Panc1 (cell line): ENCODE data around the gene KRAS. TPM values are rescaled to one million over a fixed set of nuclear protein-coding genes. Genes with fewer than 3 reads are reported as not detected.

Experiments
- ATAC-seq: fragments of 200-7000 bp; cut with Tn5 transposase; 2 replicates; pipeline ENCODE4 v1.9.1; 2020; ENCODE audit warnings: mild to moderate bottlenecking, moderate library complexity
- BruUV-seq: library from RNA; stranded (reverse); fragments of 400-500 nt; replicated peaks from 2 replicates; lab custom pipeline; 2021; lab: Mats Ljungman, UMichigan
- CTCF ChIA-PET: fragments of 300-600 bp; sonication (Branson Sonifier 250); formaldehyde crosslinking; loops from one replicate; lab custom pipeline; 2022; ENCODE audit warnings: antibody characterized with exemption; lab: Charles Lee
- POLR2A ChIA-PET: fragments of 300-600 bp; sonication (Branson Sonifier 250); formaldehyde crosslinking; loops from one replicate; lab custom pipeline; 2022; ENCODE audit warnings: antibody characterized with exemption; lab: Charles Lee
- DNase-seq: peaks from one replicate; pipeline ENCODE4 v3.0.0-alpha.2; 2010; ENCODE audit warnings: low read depth, low spot score
- H3K27ac ChIP-seq: 2 replicates; pipeline ENCODE4 v1.5.1; 2011; ENCODE audit warnings: mild to moderate bottlenecking, low read length, inconsistent platforms
- H3K27me3 ChIP-seq: fragments of 200-500 bp; sonication (Bioruptor generic); 2 replicates; pipeline ENCODE4 v1.6.0; 2014; ENCODE audit warnings: low read length, inconsistent platforms; ENCODE audit not compliant: control insufficient read depth, insufficient read depth
- H3K36me3 ChIP-seq: fragments of 200-500 bp; sonication (Bioruptor generic); 2 replicates; pipeline ENCODE4 v1.5.1; 2014; ENCODE audit warnings: inconsistent platforms, mild to moderate bottlenecking, low read length, moderate library complexity; ENCODE audit not compliant: control insufficient read depth, insufficient read depth
- H3K4me1 ChIP-seq: 2 replicates; pipeline ENCODE4 v1.5.1; 2011; ENCODE audit warnings: inconsistent platforms, mild to moderate bottlenecking, low read length, moderate library complexity; ENCODE audit not compliant: control insufficient read depth, insufficient read depth
- H3K4me3 ChIP-seq, 2 experiments: 2 replicates each; pipeline ENCODE4 v1.5.1; 2011 to 2012; ENCODE audit warnings: low read depth in 2 of 2, low read length in 2 of 2, mild to moderate bottlenecking in 2 of 2, inconsistent platforms in 1 of 2, moderate library complexity in 1 of 2
- H3K9me3 ChIP-seq: fragments of 200-500 bp; sonication (Bioruptor generic); 2 replicates; pipeline ENCODE4 v1.5.1; 2014; ENCODE audit warnings: low read depth, mild to moderate bottlenecking, inconsistent platforms, low read length, moderate library complexity; ENCODE audit not compliant: control insufficient read depth, insufficient read depth
- POLR2AphosphoS5 ChIP-seq: IDR thresholded peaks from 2 replicates; pipeline ENCODE4 v1.6.1; 2012; ENCODE audit warnings: mild to moderate bottlenecking, low read depth, low read length, moderate library complexity
- REST ChIP-seq, 2 experiments: IDR thresholded peaks; 2 replicates each; pipeline ENCODE4 v1.6.1; 2011 to 2012; ENCODE audit warnings: low read depth in 2 of 2, control low read depth in 1 of 2, low read length in 1 of 2, mild to moderate bottlenecking in 1 of 2, moderate library complexity in 1 of 2; ENCODE audit not compliant: insufficient read depth in 1 of 2
- SIN3A ChIP-seq: IDR thresholded peaks from 2 replicates; pipeline ENCODE4 v1.6.1; 2012; ENCODE audit warnings: low read depth, mild to moderate bottlenecking, low read length, moderate library complexity, borderline replicate concordance; ENCODE audit not compliant: insufficient read depth
- TCF7L2 ChIP-seq: IDR thresholded peaks from 2 replicates; pipeline ENCODE4 v1.6.1; 2011; ENCODE audit warnings: mild to moderate bottlenecking, low read depth, low read length, inconsistent platforms
- in situ Hi-C: cut with HindIII; loops from 2 replicates; pipeline ENCODE4 v1.10.0; 2016; ENCODE audit warnings: low sequenced_read_pairs, low pct_unique_long_range_greater_than_20kb
- intact Hi-C: fragments of 100-400 bp; cut with micrococcal nuclease; formaldehyde crosslinking; loops from one replicate; pipeline ENCODE4 v1.10.0; 2022; ENCODE audit not compliant: unreplicated experiment
- total RNA-seq: library from RNA; stranded (reverse); gene quantifications from one replicate; pipeline ENCODE4 v1.2.1, GENCODE V29; 2021; ENCODE audit not compliant: unreplicated experiment
- TF ChIP-seq, protein P1 (sequence below): fragments of 450-650 bp; IDR thresholded peaks from 2 replicates; pipeline ENCODE4 v1.5.1; 2017; ENCODE audit warnings: mild to moderate bottlenecking

The KRAS gene
- total RNA-seq, 1 experiment from 2014 or later = 33.1 TPM

DNA sequence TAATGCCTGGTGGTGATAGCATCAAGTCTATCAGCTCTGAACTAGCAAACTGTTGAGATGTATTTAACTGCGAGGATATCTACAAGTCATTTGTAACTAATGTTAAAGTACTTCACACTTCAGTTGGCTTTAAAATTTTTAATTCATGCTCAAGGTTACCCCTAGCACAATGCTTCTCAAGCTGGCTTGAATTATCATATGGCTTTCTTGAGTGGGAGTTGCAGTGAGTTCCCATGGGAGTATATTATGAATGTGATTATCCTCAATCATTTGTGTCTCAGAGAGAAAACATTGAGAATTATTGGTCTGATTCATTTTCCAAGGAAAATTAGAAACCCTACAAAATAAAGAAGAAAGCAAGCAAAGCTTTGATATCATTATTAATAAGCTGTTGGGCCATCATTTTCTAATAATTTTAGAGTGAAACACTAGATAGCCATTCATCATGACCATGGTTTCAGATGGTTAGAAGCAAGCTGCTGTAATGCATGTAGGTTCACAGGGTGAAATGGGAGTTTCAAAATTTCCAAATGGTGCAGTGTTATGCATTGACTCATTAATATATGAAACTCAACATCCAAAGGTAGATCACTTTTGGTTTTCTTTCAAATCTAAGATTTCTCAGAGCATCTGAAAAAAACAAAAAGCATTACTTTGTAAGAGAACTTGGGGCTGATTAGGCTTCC lies 11.8 kb upstream of the KRAS start:
- Histone ChIP-seq H3K4me1 (no peaks in the 10 kb centered on the region), H3K36me3 (no peaks in the 10 kb centered on the region), H3K27me3 (peaks cover 26% of the 10 kb centered on the region), H3K27ac (no peak overlapping the region), H3K4me3 (no peak overlapping the region), H3K9me3 (no peaks in the 10 kb centered on the region)
- TF ChIP-seq POLR2AphosphoS5 (no peak), REST (IDR thresholded peaks at IDR 0.05; ENCODE audit: insufficient read depth in 1 of 2, low read depth in 2 of 2, low read length in 1 of 2) (no peak), TCF7L2 (no peak), SIN3A (no peak)
- TF ChIP-seq, protein P1, sequence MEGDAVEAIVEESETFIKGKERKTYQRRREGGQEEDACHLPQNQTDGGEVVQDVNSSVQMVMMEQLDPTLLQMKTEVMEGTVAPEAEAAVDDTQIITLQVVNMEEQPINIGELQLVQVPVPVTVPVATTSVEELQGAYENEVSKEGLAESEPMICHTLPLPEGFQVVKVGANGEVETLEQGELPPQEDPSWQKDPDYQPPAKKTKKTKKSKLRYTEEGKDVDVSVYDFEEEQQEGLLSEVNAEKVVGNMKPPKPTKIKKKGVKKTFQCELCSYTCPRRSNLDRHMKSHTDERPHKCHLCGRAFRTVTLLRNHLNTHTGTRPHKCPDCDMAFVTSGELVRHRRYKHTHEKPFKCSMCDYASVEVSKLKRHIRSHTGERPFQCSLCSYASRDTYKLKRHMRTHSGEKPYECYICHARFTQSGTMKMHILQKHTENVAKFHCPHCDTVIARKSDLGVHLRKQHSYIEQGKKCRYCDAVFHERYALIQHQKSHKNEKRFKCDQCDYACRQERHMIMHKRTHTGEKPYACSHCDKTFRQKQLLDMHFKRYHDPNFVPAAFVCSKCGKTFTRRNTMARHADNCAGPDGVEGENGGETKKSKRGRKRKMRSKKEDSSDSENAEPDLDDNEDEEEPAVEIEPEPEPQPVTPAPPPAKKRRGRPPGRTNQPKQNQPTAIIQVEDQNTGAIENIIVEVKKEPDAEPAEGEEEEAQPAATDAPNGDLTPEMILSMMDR = no peak
- ChIA-PET CTCF (no interaction called here), POLR2A (no interaction called here)
- no peak for DNase-seq
- in situ Hi-C loops (no loop called here), intact Hi-C loops (no loop called here)
- ATAC-seq = no peak
- BruUV-seq = no TSS peak

DNA sequence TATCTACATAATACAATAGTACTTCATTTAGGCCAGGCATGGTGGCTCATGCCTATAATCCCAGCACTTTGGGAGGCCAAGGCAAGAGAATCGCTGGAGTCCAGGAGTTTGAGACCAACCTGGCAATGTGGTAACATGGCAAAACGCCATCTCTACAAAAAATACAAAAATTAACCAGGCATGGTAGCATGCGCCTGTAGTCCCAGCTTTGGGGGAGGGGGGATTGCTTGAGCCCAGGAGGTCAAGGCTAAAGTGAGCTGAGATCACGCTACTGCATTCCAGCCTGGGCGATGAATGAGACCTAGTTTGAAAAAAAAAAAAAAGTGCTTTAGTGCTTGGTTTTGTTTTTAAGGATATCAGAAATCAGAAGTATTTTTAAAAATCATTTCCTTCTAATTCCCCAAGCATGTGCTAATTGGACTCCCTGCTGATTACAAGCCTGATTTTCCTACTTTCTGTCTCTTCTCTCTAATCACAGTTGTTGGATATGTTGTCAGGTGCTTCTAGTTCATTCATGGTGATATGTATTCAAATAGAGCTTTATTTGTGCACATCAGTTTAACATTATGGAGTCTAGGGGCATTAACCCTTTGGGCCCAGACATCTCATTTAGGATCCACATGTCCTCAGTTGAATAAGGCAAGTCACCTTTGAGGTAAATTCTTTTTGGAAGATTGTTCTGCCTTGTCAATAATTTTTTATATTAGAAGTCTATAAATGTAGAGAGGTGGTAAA lies 7.0 kb upstream of the KRAS start:
- no peak for DNase-seq
- TF ChIP-seq POLR2AphosphoS5 (no peak), REST (IDR thresholded peaks at IDR 0.05; ENCODE audit: insufficient read depth in 1 of 2, low read depth in 2 of 2, low read length in 1 of 2) (no peak), TCF7L2 (no peak), SIN3A (no peak)
- TF ChIP-seq, protein P1 = no peak
- CTCF ChIA-PET = no interaction called here
- in situ Hi-C loops = no loop called here
- POLR2A ChIA-PET = no interaction called here
- H3K27me3 ChIP-seq = peaks cover 19% of the 10 kb centered on the region
- H3K4me1 ChIP-seq = no peaks in the 10 kb centered on the region
- no peak for ATAC-seq
- H3K27ac ChIP-seq = no peak overlapping the region
- H3K36me3 ChIP-seq = no peaks in the 10 kb centered on the region
- intact Hi-C loops = no loop called here
- H3K9me3 ChIP-seq = no peaks in the 10 kb centered on the region
- H3K4me3 ChIP-seq = no peak overlapping the region
- no TSS peak for BruUV-seq
